ENCODE results near the gene TFB1M. TPM values are rescaled to one million over a fixed set of nuclear protein-coding genes. Genes with fewer than 3 reads are reported as not detected.
"Not testable (repeated sequence)": the region's sequence is repeated elsewhere in the genome, so short reads cannot be mapped to it uniquely, and the experiment has no call there.

The TFB1M gene
- total RNA-seq, 1 donor from 2014 or later, result 16.3 TPM

- no peak for ATAC-seq
Observed at GRCh38 chr6:155235087-155235486, 79.2 kb downstream of the TFB1M start.

- no peak for ATAC-seq
Observed at GRCh38 chr6:155234687-155235086, 79.6 kb downstream of the TFB1M start.

GRCh38 chr6:155234167-155234566 is 80.1 kb downstream of the TFB1M start:
- no peak for ATAC-seq

GRCh38 chr6:155232848-155233247 is 81.4 kb downstream of the TFB1M start:
- no peak for ATAC-seq

- ATAC-seq, result not testable (repeated sequence)
Observed at GRCh38 chr6:155230975-155231374, 83.3 kb downstream of the TFB1M start.

GRCh38 chr6:155228546-155229166 is 85.6 kb downstream of the TFB1M start:
- no peak for ATAC-seq

GRCh38 chr6:155227046-155227445 is 87.2 kb downstream of the TFB1M start:
- ATAC-seq, result no peak

GRCh38 chr6:155224618-155225017 is 89.7 kb downstream of the TFB1M start:
- no peak for ATAC-seq

GRCh38 chr6:155223646-155224451 is 90.4 kb downstream of the TFB1M start:
- ATAC-seq, result peak; percentile 79

GRCh38 chr6:155222506-155222905 is 91.8 kb downstream of the TFB1M start:
- no peak for ATAC-seq

- ATAC-seq, result no peak
Observed at GRCh38 chr6:155221086-155221485, 93.2 kb downstream of the TFB1M start.

- no peak for ATAC-seq
Observed at GRCh38 chr6:155219858-155220301, 94.4 kb downstream of the TFB1M start.

GRCh38 chr6:155219299-155219698 is 95.0 kb downstream of the TFB1M start:
- ATAC-seq, result no peak

- ATAC-seq, result not testable (repeated sequence)
Observed at GRCh38 chr6:155218711-155219110, 95.6 kb downstream of the TFB1M start.

GRCh38 chr6:155216312-155217046 is 97.8 kb downstream of the TFB1M start:
- ATAC-seq, result no peak

GRCh38 chr6:155215906-155216305 is 98.4 kb downstream of the TFB1M start:
- no peak for ATAC-seq

- ATAC-seq, result peak; percentile 46
Observed at GRCh38 chr6:155213611-155214372, 100.5 kb downstream of the TFB1M start.

GRCh38 chr6:155212616-155213380 is 101.5 kb downstream of the TFB1M start:
- ATAC-seq, result peak; percentile 53

- no peak for ATAC-seq
Observed at GRCh38 chr6:155212106-155212505, 102.2 kb downstream of the TFB1M start.

GRCh38 chr6:155207223-155207622 is 107.1 kb downstream of the TFB1M start:
- ATAC-seq, result no peak

Measured in esophagus mucosa (tissue), 1 donor.